ENCODE data around the gene GPR150.

DNA sequence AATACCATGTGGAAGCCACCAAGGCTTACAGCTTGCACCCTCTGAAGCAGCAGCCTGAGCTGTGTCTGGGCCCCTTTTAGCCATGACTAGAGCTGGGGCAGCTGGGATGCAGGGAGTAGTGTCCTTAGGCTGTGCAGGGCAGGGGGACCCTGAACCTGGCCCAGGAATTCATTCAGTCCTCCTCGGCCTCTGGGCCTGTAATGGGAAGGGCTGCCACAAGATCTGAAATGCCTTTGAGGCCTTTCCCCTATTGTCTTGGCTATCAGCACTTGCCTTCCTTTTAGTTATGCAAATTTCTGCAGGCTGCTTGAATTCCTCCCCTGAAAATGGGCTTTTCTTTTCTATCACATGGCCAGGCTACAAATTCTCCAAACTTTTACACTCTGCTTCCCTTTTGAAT, 9.0 kb downstream of the GPR150 start:
- TF ChIP-seq POLR2AphosphoS5 (IDR thresholded peaks at IDR 0.05; ENCODE audit: low read depth, low read length) (no peak), POLR2A (IDR thresholded peaks at IDR 0.05; ENCODE audit: low read depth, low read length) (no peak), TAF1 (IDR thresholded peaks at IDR 0.05; ENCODE audit: borderline replicate concordance, low read depth, low read length) (no peak)
